ENCODE measurements around the gene SERPINB13.

Gene SERPINB13

GRCh38 chr18:63648241-63648640 lies 61.1 kb downstream of the SERPINB13 start:
- no peak for DNase-seq (ENCODE audit: low spot score)

Data from iPS-NIHi11 (cell line).